HG03558 (cell line): ENCODE data around the gene LRRN1.
"Not testable (repeated sequence)": the region's sequence is repeated elsewhere in the genome, so short reads cannot be mapped to it uniquely, and the experiment has no call there.

Experiments used
- ATAC-seq: cut with Tn5 transposase; IDR thresholded peaks from one replicate; pipeline ENCODE4 v1.9.1; 2021; ENCODE audit warnings: moderate number of reproducible peaks; ENCODE audit not compliant: unreplicated experiment; ENCODE audit errors: extremely low read depth

The LRRN1 gene

GRCh38 chr3:3887311-3887710 lies 88.1 kb downstream of the LRRN1 start:
- ATAC-seq = not testable (repeated sequence)

- no peak for ATAC-seq
Observed at GRCh38 chr3:3893590-3893989, 94.4 kb downstream of the LRRN1 start.
